GM10266 (cell line): ENCODE measurements around the gene GPC6.

ENCODE experiments used
- DNase-seq: peaks from one replicate; pipeline ENCODE4 v3.0.0; 2012; ENCODE audit errors: extremely low spot score
- CTCF ChIP-seq: IDR thresholded peaks from 2 replicates; pipeline ENCODE4 v1.5.1; 2012; ENCODE audit warnings: mild to moderate bottlenecking, low read depth; ENCODE audit not compliant: control insufficient read depth, insufficient read depth; ENCODE audit errors: missing control alignments

GPC6 gene

DNA sequence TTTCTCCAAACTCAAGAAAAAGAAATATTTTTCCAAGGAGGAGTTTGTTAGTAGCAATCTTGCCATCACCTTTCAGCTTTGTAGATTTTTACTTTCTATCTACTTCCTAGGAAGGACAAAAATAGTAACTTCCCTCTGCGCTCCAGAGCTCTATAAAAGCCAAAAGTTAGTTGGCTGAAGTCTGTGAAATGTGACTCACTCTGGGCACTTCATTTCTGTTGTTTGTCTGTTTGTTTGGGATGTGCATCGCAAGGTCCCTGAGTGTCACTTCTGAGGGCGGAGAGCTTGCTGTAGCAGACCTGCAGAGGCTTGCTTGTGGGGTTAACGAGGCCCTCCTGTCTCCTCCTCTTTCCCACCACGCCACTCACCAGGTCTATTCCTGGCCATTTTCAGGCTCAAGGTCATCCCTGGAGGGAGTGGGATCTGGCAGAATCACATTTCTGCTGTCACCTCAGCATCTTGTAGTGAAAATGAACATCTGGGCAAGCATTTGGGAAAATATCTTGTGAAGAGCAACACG, 307.6 kb downstream of the GPC6 start:
- DNase-seq: no peak
- TF ChIP-seq CTCF: no peak

- TF ChIP-seq CTCF: no peak
- DNase-seq: no peak
These were observed 308.6 kb downstream of the GPC6 start for GRCh38 chr13:93535251-93535650.

GRCh38 chr13:93539914-93540313, 313.3 kb downstream of the GPC6 start:
- DNase-seq: no peak
- no peak for TF ChIP-seq CTCF

DNA sequence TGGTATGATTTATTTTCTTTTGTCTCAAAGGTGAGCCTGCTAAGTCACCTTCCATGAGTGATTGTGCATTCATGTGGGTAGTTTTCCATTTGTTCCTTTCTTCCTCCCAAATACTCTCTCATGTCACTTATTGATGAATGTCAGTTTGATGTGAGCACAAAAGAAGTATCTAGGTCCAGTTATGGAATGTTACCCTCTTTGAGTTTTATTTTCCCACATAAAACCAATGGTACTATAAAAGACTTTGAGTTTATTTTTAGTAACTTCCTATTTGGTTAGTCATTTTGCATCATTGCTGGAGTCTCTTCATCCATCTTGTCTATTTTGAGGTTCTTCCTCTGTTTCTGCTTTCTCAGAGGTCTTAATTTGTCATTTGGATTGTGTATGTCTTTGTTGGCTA, 321.3 kb downstream of the GPC6 start:
- DNase-seq: no peak
- TF ChIP-seq CTCF: no peak

GRCh38 chr13:93549326-93550005, 322.9 kb downstream of the GPC6 start:
- DNase-seq: no peak
- no peak for TF ChIP-seq CTCF

DNA sequence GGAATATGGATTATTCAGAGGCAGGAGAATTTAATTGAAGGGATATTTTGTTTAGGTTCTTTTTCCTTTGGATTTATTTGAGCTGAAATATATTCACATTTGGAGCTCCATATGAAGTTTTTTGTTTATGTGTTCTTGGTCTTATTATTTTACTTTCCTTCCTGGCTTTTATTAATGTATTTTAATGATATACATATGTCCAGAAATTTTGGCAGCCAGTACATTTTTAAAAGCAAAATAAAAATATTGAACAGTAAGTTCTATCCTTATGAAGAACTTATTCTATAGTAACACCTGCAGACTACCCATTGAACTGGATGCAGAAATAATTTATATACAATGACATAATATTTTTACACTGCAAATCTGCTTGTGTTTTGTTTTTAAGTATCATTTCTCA, 323.6 kb downstream of the GPC6 start:
- no peak for TF ChIP-seq CTCF
- no peak for DNase-seq

DNA sequence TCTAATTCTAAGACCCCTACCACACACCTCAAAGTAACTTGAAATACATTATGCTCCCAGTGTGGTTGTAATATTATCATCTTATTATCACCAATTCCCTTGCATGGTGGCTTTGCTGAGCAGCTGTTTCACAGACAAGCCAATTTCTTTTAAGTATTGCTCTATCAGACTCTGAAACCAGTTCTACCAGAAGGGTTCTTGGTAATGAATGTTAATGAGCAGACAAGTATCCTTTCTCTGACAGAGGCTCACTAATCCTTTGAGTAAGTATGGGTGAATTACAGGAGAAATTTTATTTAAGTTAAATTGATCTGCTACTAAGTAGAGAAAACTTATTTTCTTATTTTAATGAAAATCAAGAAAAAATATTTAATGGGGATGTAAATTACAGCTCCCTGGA, 326.0 kb downstream of the GPC6 start:
- TF ChIP-seq CTCF: no peak
- no peak for DNase-seq
